HCT116 (cell line): ENCODE data around the gene OR10AD1. TPM values are rescaled to one million over a fixed set of nuclear protein-coding genes. Genes with fewer than 3 reads are reported as not detected.

Experiments
- ATAC-seq: fragments of 200-7000 bp; cut with Tn5 transposase; 2 replicates; pipeline ENCODE4 v1.9.1; 2020; ENCODE audit warnings: mild to moderate bottlenecking, moderate library complexity
- BruUV-seq: library from RNA; stranded (reverse); fragments of 400-500 nt; replicated peaks from 2 replicates; lab custom pipeline; 2021; lab: Mats Ljungman, UMichigan
- CTCF ChIA-PET: fragments of 300-600 bp; sonication (Branson Sonifier 250); formaldehyde crosslinking; loops from one replicate; lab custom pipeline; 2021; ENCODE audit warnings: antibody characterized with exemption; lab: Charles Lee
- POLR2A ChIA-PET: fragments of 300-600, 350-600 bp; sonication (Branson Sonifier 250); formaldehyde crosslinking; loops from one replicate; lab custom pipeline; 2021; ENCODE audit warnings: antibody characterized with exemption; lab: Charles Lee
- RAD21 ChIA-PET, 2 experiments: fragments of 300-600 bp; sonication (Branson Sonifier 250); formaldehyde crosslinking; loops; one replicate each; lab custom pipeline; 2023; ENCODE audit warnings: low total read pairs in 2 of 2; ENCODE audit not compliant: uncharacterized antibody in 2 of 2, unreplicated experiment in 2 of 2, low non-redundant PET in 1 of 2; lab: Charles Lee
- DNase-seq: peaks from one replicate; pipeline ENCODE4 v3.0.0-alpha.2; 2010; ENCODE audit warnings: low read depth, low spot score
- H2AFZ ChIP-seq: fragments of 200-600 bp; shearing (Covaris generic), sonication (generic); 2 replicates; pipeline ENCODE4 v1.6.1; 2017; ENCODE audit warnings: low read depth, mixed run types, mixed read lengths, antibody characterized with exemption, low read length; ENCODE audit not compliant: poor library complexity, severe bottlenecking
- H3K27ac ChIP-seq: 2 replicates; pipeline ENCODE4 v1.5.1; 2012; ENCODE audit warnings: low read depth, low read length
- H3K27me3 ChIP-seq: fragments of 200-600 bp; sonication (generic); 2 replicates; pipeline ENCODE4 v1.6.1; 2016; ENCODE audit warnings: mixed run types, low read length, mixed read lengths; ENCODE audit not compliant: insufficient read depth
- H3K36me3 ChIP-seq, 2 experiments: fragments of 200-500 bp in 1 of 2; fragments of 200-600 bp in 1 of 2; sonication (Bioruptor generic) in 1 of 2; sonication (generic) in 1 of 2; 2 replicates each; pipeline versions ENCODE4 v1.5.1 to v1.6.1; 2014 to 2016; ENCODE audit warnings: low read length in 2 of 2, inconsistent platforms in 1 of 2, mixed read lengths in 1 of 2, mixed run types in 1 of 2; ENCODE audit not compliant: insufficient read depth in 2 of 2, control insufficient read depth in 1 of 2
- H3K4me1 ChIP-seq, 2 experiments: fragments of 200-600 bp in 1 of 2; sonication (generic) in 1 of 2; 2 replicates each; pipeline versions ENCODE4 v1.5.1 to v1.6.1; 2012 to 2017; ENCODE audit warnings: low read length in 2 of 2, inconsistent platforms in 1 of 2, mild to moderate bottlenecking in 1 of 2, mixed read lengths in 1 of 2, mixed run types in 1 of 2, moderate library complexity in 1 of 2; ENCODE audit not compliant: insufficient read depth in 2 of 2, control insufficient read depth in 1 of 2
- H3K4me2 ChIP-seq: fragments of 200-600 bp; sonication (generic); 2 replicates; pipeline ENCODE4 v1.6.1; 2017; ENCODE audit warnings: mixed run types, low read length, mixed read lengths
- H3K4me3 ChIP-seq, 2 experiments: fragments of 200-600 bp in 1 of 2; sonication (generic) in 1 of 2; replicated peaks in 1 of 2; 2 replicates each; pipeline ENCODE4 v1.5.1; 2011 to 2016; ENCODE audit warnings: low read length in 2 of 2, control low read depth in 1 of 2, low read depth in 1 of 2, mild to moderate bottlenecking in 1 of 2, mixed read lengths in 1 of 2, mixed run types in 1 of 2
- H3K79me2 ChIP-seq: fragments of 200-600 bp; sonication (generic); 2 replicates; pipeline ENCODE4 v1.6.1; 2017; ENCODE audit warnings: mild to moderate bottlenecking, mixed run types, low read length, moderate library complexity, mixed read lengths; ENCODE audit not compliant: insufficient read depth
- H3K9ac ChIP-seq: fragments of 200-600 bp; sonication (generic); 2 replicates; pipeline ENCODE4 v1.6.1; 2016; ENCODE audit warnings: low read length, mixed read lengths
- H3K9me2 ChIP-seq: fragments of 200-600 bp; sonication (generic), shearing (Covaris generic); 2 replicates; pipeline ENCODE4 v1.6.1; 2017; ENCODE audit warnings: mixed run types, mild to moderate bottlenecking, moderate library complexity; ENCODE audit not compliant: insufficient read depth
- H3K9me3 ChIP-seq, 2 experiments: fragments of 200-500 bp in 1 of 2; fragments of 200-600 bp in 1 of 2; sonication (Bioruptor generic) in 1 of 2; sonication (generic) in 1 of 2; 2 replicates each; pipeline ENCODE4 v1.6.1; 2014 to 2017; ENCODE audit warnings: low read length in 2 of 2, mixed read lengths in 2 of 2, inconsistent platforms in 1 of 2, low read depth in 1 of 2, mild to moderate bottlenecking in 1 of 2, mixed run types in 1 of 2, moderate library complexity in 1 of 2; ENCODE audit not compliant: control insufficient read depth in 1 of 2, insufficient read depth in 1 of 2
- H4K20me1 ChIP-seq: fragments of 200-600 bp; sonication (generic), shearing (Covaris generic); 2 replicates; pipeline ENCODE4 v1.6.1; 2017; ENCODE audit warnings: mixed run types, mild to moderate bottlenecking, moderate library complexity; ENCODE audit not compliant: insufficient read depth
- CBX3 ChIP-seq: IDR thresholded peaks from 2 replicates; pipeline ENCODE4 v1.6.1; 2012; ENCODE audit warnings: low read depth
- EGR1 ChIP-seq: IDR thresholded peaks from 2 replicates; pipeline ENCODE4 v1.6.1; 2012; ENCODE audit warnings: low read depth
- ELF1 ChIP-seq: IDR thresholded peaks from 2 replicates; pipeline ENCODE4 v1.6.1; 2012; ENCODE audit warnings: low read depth, borderline replicate concordance
- EZH2phosphoT487 ChIP-seq: fragments of 200-600 bp; IDR thresholded peaks from 2 replicates; pipeline ENCODE4 v1.6.1; 2018; ENCODE audit warnings: antibody characterized with exemption, borderline replicate concordance
- JUND ChIP-seq: IDR thresholded peaks from 2 replicates; pipeline ENCODE4 v1.6.1; 2012
- POLR2A ChIP-seq: IDR thresholded peaks from 2 replicates; pipeline ENCODE4 v1.7.0; 2011; ENCODE audit warnings: borderline replicate concordance; ENCODE audit not compliant: insufficient read depth, insufficient read length; ENCODE audit errors: extremely low read depth
- POLR2AphosphoS5 ChIP-seq: IDR thresholded peaks from 2 replicates; pipeline ENCODE4 v1.6.1; 2011; ENCODE audit warnings: mild to moderate bottlenecking, low read depth, low read length, moderate library complexity
- SIN3A ChIP-seq: IDR thresholded peaks from 2 replicates; pipeline ENCODE4 v1.6.1; 2012; ENCODE audit warnings: low read depth
- SRF ChIP-seq: IDR thresholded peaks from 2 replicates; pipeline ENCODE4 v1.6.1; 2012; ENCODE audit warnings: low read depth
- TCF7L2 ChIP-seq: IDR thresholded peaks from 2 replicates; pipeline ENCODE4 v1.7.0; 2011; ENCODE audit warnings: borderline replicate concordance, inconsistent platforms; ENCODE audit not compliant: insufficient read depth, insufficient read length; ENCODE audit errors: extremely low read depth
- ZFX ChIP-seq: fragments of 450-650 bp; IDR thresholded peaks from 2 replicates; pipeline ENCODE4 v1.6.1; 2017
- ZNF274 ChIP-seq: fragments of 200-500 bp; sonication (Bioruptor generic); IDR thresholded peaks from 2 replicates; pipeline ENCODE4 v1.6.1; 2014; ENCODE audit warnings: mild to moderate bottlenecking, low read depth, low read length, inconsistent platforms
- intact Hi-C: fragments of 100-400 bp; cut with micrococcal nuclease; formaldehyde crosslinking; loops from 2 replicates; pipeline ENCODE4 v1.10.0; 2022
- total RNA-seq: library from RNA; stranded (reverse); gene quantifications from one replicate; pipeline ENCODE4 v1.2.1, GENCODE V29; 2021; ENCODE audit not compliant: unreplicated experiment
- TF ChIP-seq, protein P1 (sequence below): IDR thresholded peaks from 2 replicates; pipeline ENCODE4 v1.6.1; 2012
- TF ChIP-seq, protein P2 (sequence below): IDR thresholded peaks from 2 replicates; pipeline ENCODE4 v1.6.1; 2011; ENCODE audit warnings: mild to moderate bottlenecking, low read length, moderate library complexity; ENCODE audit not compliant: insufficient replicate concordance; ENCODE audit errors: extremely low read depth
- TF ChIP-seq, protein P3 (sequence below): IDR thresholded peaks from 2 replicates; pipeline ENCODE4 v1.6.1; 2012
- TF ChIP-seq, protein P4 (sequence below), 3 experiments: fragments of 200-600 bp in 1 of 3; sonication (generic) in 1 of 3; IDR thresholded peaks in 2 of 3; conservative IDR thresholded peaks in 1 of 3; 2 replicates each; pipeline ENCODE4 v1.5.1; 2012 to 2017; ENCODE audit warnings: low read depth in 2 of 3, low read length in 2 of 3, antibody characterized with exemption in 1 of 3, borderline replicate concordance in 1 of 3, control low read depth in 1 of 3, mild to moderate bottlenecking in 1 of 3, mixed read lengths in 1 of 3, mixed run types in 1 of 3, moderate library complexity in 1 of 3; ENCODE audit not compliant: insufficient read depth in 1 of 3

Gene OR10AD1
- total RNA-seq, 1 experiment from 2014 or later = not detected

DNA sequence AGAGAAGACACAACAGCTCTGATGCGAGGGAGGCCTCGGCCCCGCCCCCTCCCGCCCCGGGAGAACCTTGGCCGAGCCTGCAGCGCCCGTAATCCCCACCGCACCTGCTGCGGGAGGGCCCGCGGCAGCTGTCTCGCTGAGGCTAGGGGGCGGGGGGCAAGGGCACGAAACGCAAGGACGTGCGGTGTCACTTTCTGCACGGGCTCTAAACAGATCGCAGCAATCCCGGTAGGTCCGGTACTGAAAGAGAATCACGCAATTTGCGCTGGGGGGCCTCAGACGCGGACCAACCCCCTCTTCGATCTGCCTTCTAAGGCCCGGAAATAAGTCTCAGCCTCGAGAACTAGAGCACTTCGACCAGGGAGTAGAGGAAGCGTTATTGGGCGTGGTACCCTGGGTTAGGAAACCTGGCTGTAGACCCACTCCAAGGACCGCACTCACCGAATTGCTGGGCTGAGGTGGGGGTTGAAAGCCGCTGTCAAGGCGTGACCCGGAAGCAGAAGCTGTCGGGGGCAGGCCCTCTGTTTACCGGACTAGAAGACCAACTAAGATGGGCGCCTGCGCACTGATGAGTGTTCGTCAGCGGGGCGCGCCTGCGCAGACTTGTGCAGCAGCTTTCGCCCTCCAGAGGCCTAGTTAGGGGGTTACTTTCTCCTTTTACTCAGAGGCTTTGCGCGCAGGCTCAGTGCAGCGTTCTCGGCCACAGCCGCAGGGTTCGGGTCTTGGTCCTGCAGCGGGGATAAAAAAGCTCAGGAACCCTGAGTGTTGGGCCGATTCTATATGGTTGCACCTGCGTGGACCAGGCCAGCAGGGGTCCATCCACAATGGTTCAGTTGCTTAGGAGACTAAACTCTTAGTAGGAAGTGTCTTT is 45.8 kb downstream of the OR10AD1 start, which contains the start of gene ASB8:
ASB8 (minus strand) TSS at position 498 of the 871 bp plus-strand sequence. CDS start 4,019 bp downstream, outside the sequence.
- TSS peak; percentile 59 for BruUV-seq
- H3K27ac ChIP-seq = peak within 1 kb of the TSS; percentile 36

More for the DNA sequence above, 45.8 kb downstream of the OR10AD1 start, which contains the start of gene ASB8:
- Histone ChIP-seq H3K27me3 (no peaks in the 10 kb centered on the region), H3K4me2 (peak within 1 kb of the TSS; percentile 83), H4K20me1 (no peaks in the 10 kb centered on the region), H3K4me3 (peak within 1 kb of the TSS; percentile 83 to 98), H3K9ac (peak within 1 kb of the TSS; percentile 64), H3K4me1 (peaks cover 8% of the 10 kb centered on the region in 2 experiments), H3K9me2 (no peaks in the 10 kb centered on the region), H3K36me3 (no peaks in the 10 kb centered on the region), H3K79me2 (0 out of 2 replicates have a peak, but pooled peaks cover 4% of the 10 kb centered on the region), H3K9me3 (no peaks in the 10 kb centered on the region), H2AFZ (peak within 1 kb of the TSS; percentile 84)
- TF ChIP-seq ZNF274 = no peak
- TF ChIP-seq EZH2phosphoT487 = no peak
- TF ChIP-seq, protein P1, sequence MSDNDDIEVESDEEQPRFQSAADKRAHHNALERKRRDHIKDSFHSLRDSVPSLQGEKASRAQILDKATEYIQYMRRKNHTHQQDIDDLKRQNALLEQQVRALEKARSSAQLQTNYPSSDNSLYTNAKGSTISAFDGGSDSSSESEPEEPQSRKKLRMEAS = peak; percentile 14; the same call in 1 of the 2 replicates
- TF ChIP-seq, protein P2, sequence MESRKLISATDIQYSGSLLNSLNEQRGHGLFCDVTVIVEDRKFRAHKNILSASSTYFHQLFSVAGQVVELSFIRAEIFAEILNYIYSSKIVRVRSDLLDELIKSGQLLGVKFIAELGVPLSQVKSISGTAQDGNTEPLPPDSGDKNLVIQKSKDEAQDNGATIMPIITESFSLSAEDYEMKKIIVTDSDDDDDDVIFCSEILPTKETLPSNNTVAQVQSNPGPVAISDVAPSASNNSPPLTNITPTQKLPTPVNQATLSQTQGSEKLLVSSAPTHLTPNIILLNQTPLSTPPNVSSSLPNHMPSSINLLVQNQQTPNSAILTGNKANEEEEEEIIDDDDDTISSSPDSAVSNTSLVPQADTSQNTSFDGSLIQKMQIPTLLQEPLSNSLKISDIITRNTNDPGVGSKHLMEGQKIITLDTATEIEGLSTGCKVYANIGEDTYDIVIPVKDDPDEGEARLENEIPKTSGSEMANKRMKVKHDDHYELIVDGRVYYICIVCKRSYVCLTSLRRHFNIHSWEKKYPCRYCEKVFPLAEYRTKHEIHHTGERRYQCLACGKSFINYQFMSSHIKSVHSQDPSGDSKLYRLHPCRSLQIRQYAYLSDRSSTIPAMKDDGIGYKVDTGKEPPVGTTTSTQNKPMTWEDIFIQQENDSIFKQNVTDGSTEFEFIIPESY = no peak
- TF ChIP-seq, protein P3, sequence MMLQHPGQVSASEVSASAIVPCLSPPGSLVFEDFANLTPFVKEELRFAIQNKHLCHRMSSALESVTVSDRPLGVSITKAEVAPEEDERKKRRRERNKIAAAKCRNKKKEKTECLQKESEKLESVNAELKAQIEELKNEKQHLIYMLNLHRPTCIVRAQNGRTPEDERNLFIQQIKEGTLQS = no peak
- TF ChIP-seq, protein P4, sequence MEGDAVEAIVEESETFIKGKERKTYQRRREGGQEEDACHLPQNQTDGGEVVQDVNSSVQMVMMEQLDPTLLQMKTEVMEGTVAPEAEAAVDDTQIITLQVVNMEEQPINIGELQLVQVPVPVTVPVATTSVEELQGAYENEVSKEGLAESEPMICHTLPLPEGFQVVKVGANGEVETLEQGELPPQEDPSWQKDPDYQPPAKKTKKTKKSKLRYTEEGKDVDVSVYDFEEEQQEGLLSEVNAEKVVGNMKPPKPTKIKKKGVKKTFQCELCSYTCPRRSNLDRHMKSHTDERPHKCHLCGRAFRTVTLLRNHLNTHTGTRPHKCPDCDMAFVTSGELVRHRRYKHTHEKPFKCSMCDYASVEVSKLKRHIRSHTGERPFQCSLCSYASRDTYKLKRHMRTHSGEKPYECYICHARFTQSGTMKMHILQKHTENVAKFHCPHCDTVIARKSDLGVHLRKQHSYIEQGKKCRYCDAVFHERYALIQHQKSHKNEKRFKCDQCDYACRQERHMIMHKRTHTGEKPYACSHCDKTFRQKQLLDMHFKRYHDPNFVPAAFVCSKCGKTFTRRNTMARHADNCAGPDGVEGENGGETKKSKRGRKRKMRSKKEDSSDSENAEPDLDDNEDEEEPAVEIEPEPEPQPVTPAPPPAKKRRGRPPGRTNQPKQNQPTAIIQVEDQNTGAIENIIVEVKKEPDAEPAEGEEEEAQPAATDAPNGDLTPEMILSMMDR (IDR thresholded peaks at IDR 0.05 in 2 of 3, conservative IDR thresholded peaks at IDR 0.05 in 1 of 3; ENCODE audit: borderline replicate concordance in 1 of 3, insufficient read depth in 1 of 3, low read depth in 2 of 3, low read length in 2 of 3) = peak; percentile 18 to 47 (median 44); a peak in 3 of 6 replicates
- TF ChIP-seq EGR1 = 0 out of 2 replicates have a peak, but pooled peaks have one; percentile 23
- peak; percentile 84 for TF ChIP-seq POLR2AphosphoS5
- TF ChIP-seq SIN3A = peak; percentile 51; the same call in 1 of the 2 replicates
- no peak; the same call in 1 of the 2 replicates for TF ChIP-seq ELF1
- peak; percentile 73 for TF ChIP-seq POLR2A
- no peak for TF ChIP-seq CBX3
- TF ChIP-seq SRF = no peak
- TF ChIP-seq JUND = no peak
- TF ChIP-seq TCF7L2 = no peak
- peak; percentile 47 for TF ChIP-seq ZFX
- POLR2A ChIA-PET = interaction anchor here (1.1 kb wide), 3 partner anchors 22 to 252 kb away, joined by 3 to 4 read pairs (median 4); partner anchors contain the start of gene VDR
- CTCF ChIA-PET = interaction anchor here (0.7 to 1.4 kb wide), 12 partner anchors 9 to 638 kb away, joined by 3 to 6 read pairs (median 4); partner anchors contain the start of genes PFKM and VDR
- peak; percentile 96 for DNase-seq
- RAD21 ChIA-PET = interaction anchor here in 1 of 2 experiments (1.0 kb wide), 1 partner anchor 319 kb away, joined by 3 read pairs; no protein-coding TSS in a partner anchor
- ATAC-seq = peak; percentile 93
- intact Hi-C loops = loop anchor here (5.0 kb wide), 1 partner anchor 50 kb away; the partner anchor contains the start of gene SENP1
